Keratinocyte (primary cell): ENCODE data around the gene SUGCT. TPM values are rescaled to one million over a fixed set of nuclear protein-coding genes. Genes with fewer than 3 reads are reported as not detected.

ENCODE experiments used
- DNase-seq: peaks from one replicate; pipeline ENCODE4 v3.0.0-alpha.2; 2011; ENCODE audit warnings: low read depth, missing footprints, low spot score
- FAIRE-seq: peaks from 2 replicates; lab custom pipeline; 2011; peaks lifted over from hg19 to GRCh38; lab: Jason Lieb, UNC
- H2AFZ ChIP-seq: 2 replicates; pipeline ENCODE4 v1.6.0; 2012; ENCODE audit warnings: low read length, control low read depth, inconsistent platforms; ENCODE audit not compliant: control insufficient read depth
- H3K27ac ChIP-seq: 2 replicates; pipeline ENCODE4 v1.5.1; 2011; ENCODE audit warnings: low read length; ENCODE audit not compliant: control insufficient read depth, insufficient read depth
- H3K27me3 ChIP-seq: 3 replicates; pipeline ENCODE4 v1.6.0; 2011; ENCODE audit warnings: low read length; ENCODE audit not compliant: control insufficient read depth, insufficient read depth; ENCODE audit errors: extremely low read depth
- H3K36me3 ChIP-seq, 2 experiments: 2 replicates in 1 of 2; 3 replicates in 1 of 2; pipeline ENCODE4 v1.5.1; 2011; ENCODE audit warnings: low read length in 2 of 2, mild to moderate bottlenecking in 1 of 2; ENCODE audit not compliant: control insufficient read depth in 2 of 2, insufficient read depth in 2 of 2; ENCODE audit errors: extremely low read depth in 1 of 2
- H3K4me1 ChIP-seq: 3 replicates; pipeline ENCODE4 v1.5.1; 2011; ENCODE audit warnings: low read length; ENCODE audit not compliant: control insufficient read depth, insufficient read depth; ENCODE audit errors: extremely low read depth
- H3K4me2 ChIP-seq: 3 replicates; pipeline ENCODE4 v1.6.0; 2011; ENCODE audit warnings: low read depth, low read length; ENCODE audit not compliant: control insufficient read depth, insufficient read depth; ENCODE audit errors: extremely low read depth
- H3K4me3 ChIP-seq, 3 experiments: fragments of 200-600 bp in 1 of 3; sonication (generic) in 1 of 3; 2 replicates in 2 of 3; 3 replicates in 1 of 3; pipeline ENCODE4 v1.5.1; 2011 to 2016; ENCODE audit warnings: low read length in 3 of 3, mild to moderate bottlenecking in 3 of 3, control low read depth in 2 of 3, inconsistent platforms in 1 of 3, low read depth in 1 of 3, mixed read lengths in 1 of 3, mixed run types in 1 of 3, moderate library complexity in 1 of 3; ENCODE audit not compliant: control insufficient read depth in 2 of 3, insufficient read depth in 2 of 3; ENCODE audit errors: extremely low read depth in 1 of 3
- H3K79me2 ChIP-seq: 2 replicates; pipeline ENCODE4 v1.6.0; 2012; ENCODE audit warnings: low read length; ENCODE audit not compliant: control insufficient read depth, insufficient read depth
- H3K9ac ChIP-seq: 3 replicates; pipeline ENCODE4 v1.6.0; 2011; ENCODE audit warnings: low read length; ENCODE audit not compliant: control insufficient read depth, insufficient read depth; ENCODE audit errors: extremely low read depth
- H3K9me1 ChIP-seq: 3 replicates; pipeline ENCODE4 v1.6.0; 2011; ENCODE audit warnings: low read length; ENCODE audit not compliant: control insufficient read depth, insufficient read depth; ENCODE audit errors: extremely low read depth
- H3K9me3 ChIP-seq: 2 replicates; pipeline ENCODE4 v1.5.1; 2012; ENCODE audit warnings: low read depth, low read length; ENCODE audit not compliant: control insufficient read depth
- H4K20me1 ChIP-seq: 3 replicates; pipeline ENCODE4 v1.6.0; 2011; ENCODE audit warnings: low read length; ENCODE audit not compliant: control insufficient read depth, insufficient read depth; ENCODE audit errors: extremely low read depth
- EZH2 ChIP-seq: IDR thresholded peaks from one replicate; pipeline ENCODE4 v1.6.1; 2012; ENCODE audit warnings: inconsistent platforms, mild to moderate bottlenecking, low read length, moderate library complexity
- dilution Hi-C: fragments of 300-500 bp; cut with MboI; formaldehyde crosslinking; loops from one replicate; pipeline ENCODE4 v1.7.0; 2020; ENCODE audit warnings: low sequenced_read_pairs; ENCODE audit not compliant: extremely low pct_ligation_motif_present
- polyA plus RNA-seq, 5 experiments: library from polyadenylated mRNA; depleted of rRNA in 3 of 5; stranded (reverse) in 3 of 5; stranded (forward) in 1 of 5; unstranded in 1 of 5; fragments of >200 nt; gene quantifications; 1 replicate in 1 of 5; 2 replicates in 3 of 5; 3 replicates in 1 of 5; pipeline versions ENCODE4 v1.2.1 to v1.2.3, GENCODE V29; 2011 to 2012; ENCODE audit warnings: missing spikeins in 2 of 5, low read depth in 1 of 5, low replicate concordance in 1 of 5
- TF ChIP-seq, protein P1 (sequence below), 3 experiments: IDR thresholded peaks in 1 of 3; conservative IDR thresholded peaks in 1 of 3; optimal IDR thresholded peaks in 1 of 3; 2 replicates in 2 of 3; 3 replicates in 1 of 3; pipeline versions ENCODE3 to v1.5.1; 2011; ENCODE audit warnings: low read length in 3 of 3, mild to moderate bottlenecking in 3 of 3, moderate library complexity in 2 of 3, control low read depth in 1 of 3, inconsistent platforms in 1 of 3; ENCODE audit not compliant: insufficient read depth in 2 of 3; ENCODE audit errors: extremely low read depth in 1 of 3

SUGCT gene
- polyA plus RNA-seq, 1 donor (not counting 4 experiments of a cell fraction or from before 2014, with no cell fraction given): 134 TPM

DNA sequence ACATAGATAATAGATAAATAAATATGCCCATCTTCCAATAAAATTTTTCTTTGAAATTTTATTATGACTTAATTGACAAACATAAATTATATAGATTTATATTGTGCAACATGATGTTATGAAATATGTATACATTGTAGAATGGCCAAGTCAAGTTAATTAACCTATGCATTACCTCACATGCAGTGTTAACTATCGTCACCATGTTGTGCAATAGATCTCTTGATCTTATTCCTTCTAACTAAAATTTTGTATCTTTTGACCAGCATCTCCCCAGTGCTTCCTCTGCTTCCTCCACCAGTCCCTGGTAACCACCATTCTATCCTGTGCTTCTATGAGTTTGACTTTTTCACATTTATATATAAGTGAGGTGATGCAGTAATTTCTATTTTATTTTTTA, 259.6 kb downstream of the SUGCT start:
- no peaks in the 10 kb centered on the region for H4K20me1 ChIP-seq
- no peak overlapping the region for H2AFZ ChIP-seq
- dilution Hi-C loops: no loop called here
- H3K9ac ChIP-seq: no peak overlapping the region
- no peaks in the 10 kb centered on the region for H3K79me2 ChIP-seq
- H3K4me3 ChIP-seq: no peak overlapping the region
- no peaks in the 10 kb centered on the region for H3K4me1 ChIP-seq
- H3K36me3 ChIP-seq: no peaks in the 10 kb centered on the region
- H3K4me2 ChIP-seq: no peak overlapping the region
- H3K9me3 ChIP-seq: no peaks in the 10 kb centered on the region
- no peak overlapping the region for H3K27ac ChIP-seq
- TF ChIP-seq, protein P1, sequence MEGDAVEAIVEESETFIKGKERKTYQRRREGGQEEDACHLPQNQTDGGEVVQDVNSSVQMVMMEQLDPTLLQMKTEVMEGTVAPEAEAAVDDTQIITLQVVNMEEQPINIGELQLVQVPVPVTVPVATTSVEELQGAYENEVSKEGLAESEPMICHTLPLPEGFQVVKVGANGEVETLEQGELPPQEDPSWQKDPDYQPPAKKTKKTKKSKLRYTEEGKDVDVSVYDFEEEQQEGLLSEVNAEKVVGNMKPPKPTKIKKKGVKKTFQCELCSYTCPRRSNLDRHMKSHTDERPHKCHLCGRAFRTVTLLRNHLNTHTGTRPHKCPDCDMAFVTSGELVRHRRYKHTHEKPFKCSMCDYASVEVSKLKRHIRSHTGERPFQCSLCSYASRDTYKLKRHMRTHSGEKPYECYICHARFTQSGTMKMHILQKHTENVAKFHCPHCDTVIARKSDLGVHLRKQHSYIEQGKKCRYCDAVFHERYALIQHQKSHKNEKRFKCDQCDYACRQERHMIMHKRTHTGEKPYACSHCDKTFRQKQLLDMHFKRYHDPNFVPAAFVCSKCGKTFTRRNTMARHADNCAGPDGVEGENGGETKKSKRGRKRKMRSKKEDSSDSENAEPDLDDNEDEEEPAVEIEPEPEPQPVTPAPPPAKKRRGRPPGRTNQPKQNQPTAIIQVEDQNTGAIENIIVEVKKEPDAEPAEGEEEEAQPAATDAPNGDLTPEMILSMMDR (optimal IDR thresholded peaks at IDR 0.05 in 1 of 3, IDR thresholded peaks at IDR 0.05 in 1 of 3, conservative IDR thresholded peaks at IDR 0.05 in 1 of 3; ENCODE audit: extremely low read depth in 1 of 3, insufficient read depth in 2 of 3, low read length in 3 of 3): no peak
- no peak for TF ChIP-seq EZH2
- no peaks in the 10 kb centered on the region for H3K27me3 ChIP-seq
- H3K9me1 ChIP-seq: no peaks in the 10 kb centered on the region
- FAIRE-seq (no peak), DNase-seq (no peak)

DNA sequence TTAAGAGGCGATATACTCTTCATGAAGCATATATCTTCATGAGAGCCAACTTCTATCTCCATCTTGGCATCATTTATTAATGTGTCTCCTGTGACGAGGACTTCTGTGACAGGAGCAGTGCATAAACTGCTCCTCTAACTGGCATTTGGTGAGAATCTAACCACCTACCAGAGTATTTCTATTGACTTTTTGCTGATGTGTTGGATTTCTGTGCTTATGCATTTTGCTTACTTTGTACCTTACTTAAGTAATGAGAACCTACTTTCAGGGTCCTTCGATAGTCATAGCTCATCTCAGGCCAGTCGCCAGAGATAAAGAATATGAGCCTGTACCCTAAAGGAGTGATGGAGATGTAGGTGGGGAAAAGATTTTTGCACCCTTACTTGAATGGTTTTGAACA, 265.7 kb downstream of the SUGCT start:
- Histone ChIP-seq H3K4me3 (no peak overlapping the region), H3K9ac (no peak overlapping the region), H4K20me1 (no peaks in the 10 kb centered on the region), H3K9me1 (no peaks in the 10 kb centered on the region), H3K9me3 (no peaks in the 10 kb centered on the region), H2AFZ (no peak overlapping the region), H3K4me2 (no peak overlapping the region), H3K4me1 (no peaks in the 10 kb centered on the region), H3K36me3 (no peaks in the 10 kb centered on the region), H3K27ac (no peak overlapping the region), H3K27me3 (no peaks in the 10 kb centered on the region), H3K79me2 (no peaks in the 10 kb centered on the region)
- DNase-seq: no peak
- TF ChIP-seq, protein P1 (optimal IDR thresholded peaks at IDR 0.05 in 1 of 3, IDR thresholded peaks at IDR 0.05 in 1 of 3, conservative IDR thresholded peaks at IDR 0.05 in 1 of 3; ENCODE audit: extremely low read depth in 1 of 3, insufficient read depth in 2 of 3, low read length in 3 of 3): no peak
- TF ChIP-seq EZH2: no peak
- FAIRE-seq: no peak
- dilution Hi-C loops: no loop called here
